Measurements from ENCODE around the gene CRK.
A peak's percentile ranks its signal among the peaks of the same experiment; 100 is the strongest.

Gene CRK

GRCh38 chr17:1480747-1481465 lies 24.9 kb upstream of the CRK start:
- TF ChIP-seq POLR2A (IDR thresholded peaks at IDR 0.05; ENCODE audit: low read length): no peak
- TF ChIP-seq GATA1 (IDR thresholded peaks at IDR 0.05; ENCODE audit: low read depth, low read length): no peak
- DNase-seq: no peak

- TF ChIP-seq POLR2A (IDR thresholded peaks at IDR 0.05; ENCODE audit: low read length) (no peak), GATA1 (IDR thresholded peaks at IDR 0.05; ENCODE audit: low read depth, low read length) (no peak)
- DNase-seq: no peak
Observed at GRCh38 chr17:1478418-1478817, 22.4 kb upstream of the CRK start.

DNA sequence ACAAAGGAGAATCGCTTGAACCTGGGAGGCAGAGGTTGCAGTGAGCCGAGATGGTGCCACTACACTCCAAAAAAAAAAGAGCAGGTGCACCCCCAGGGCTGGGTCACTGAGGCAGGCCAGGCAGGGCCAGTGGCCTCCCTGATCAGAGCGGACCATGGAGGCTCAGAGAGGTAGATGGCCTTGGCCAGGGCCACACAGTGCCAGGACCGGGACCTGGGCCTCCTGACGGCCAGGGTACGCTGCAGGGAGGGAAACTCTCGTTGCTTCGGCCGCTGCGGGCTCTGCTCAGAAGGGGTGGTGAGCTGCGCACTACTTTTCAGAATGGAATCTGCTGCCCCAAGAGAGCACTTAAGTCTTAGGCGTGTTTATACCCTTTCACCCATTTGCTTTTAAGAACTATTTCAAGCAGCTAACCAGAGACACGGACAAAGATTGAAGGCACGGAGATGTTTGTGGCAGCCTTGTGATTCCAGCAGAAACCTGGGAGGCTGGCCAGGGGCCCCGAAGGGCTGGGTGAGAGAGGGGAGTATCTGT lies 19.4 kb upstream of the CRK start:
- TF ChIP-seq POLR2A (IDR thresholded peaks at IDR 0.05; ENCODE audit: low read length): no peak
- no peak for TF ChIP-seq GATA1 (IDR thresholded peaks at IDR 0.05; ENCODE audit: low read depth, low read length)
- DNase-seq: no peak

- TF ChIP-seq GATA1 (IDR thresholded peaks at IDR 0.05; ENCODE audit: low read depth, low read length) (no peak), POLR2A (IDR thresholded peaks at IDR 0.05; ENCODE audit: low read length) (no peak)
Observed at GRCh38 chr17:1474402-1475189, 18.6 kb upstream of the CRK start.

DNA sequence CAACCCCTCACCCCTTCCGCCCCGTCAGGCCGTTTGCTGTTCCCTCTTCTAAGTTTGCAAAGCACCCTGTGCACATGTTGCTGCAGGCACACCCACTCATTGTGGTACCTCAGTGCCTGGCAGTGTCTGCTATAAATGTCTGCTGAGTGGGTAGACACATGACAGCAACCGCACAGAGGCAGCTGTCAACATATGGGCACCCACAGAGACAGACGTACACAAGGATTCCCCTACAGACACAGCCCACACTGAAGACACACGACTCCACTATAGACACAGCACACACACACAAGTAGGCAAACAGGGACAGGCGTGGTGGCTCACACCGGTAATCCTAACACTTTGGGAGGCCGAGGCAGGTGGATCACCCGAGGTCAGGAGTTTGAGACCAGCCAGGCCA lies 17.8 kb upstream of the CRK start:
- DNase-seq: no peak
- no peak for TF ChIP-seq GATA1 (IDR thresholded peaks at IDR 0.05; ENCODE audit: low read depth, low read length)
- no peak for TF ChIP-seq POLR2A (IDR thresholded peaks at IDR 0.05; ENCODE audit: low read length)

More at GRCh38 chr17:1474402-1475189, 18.6 kb upstream of the CRK start:
- DNase-seq: no peak

DNA sequence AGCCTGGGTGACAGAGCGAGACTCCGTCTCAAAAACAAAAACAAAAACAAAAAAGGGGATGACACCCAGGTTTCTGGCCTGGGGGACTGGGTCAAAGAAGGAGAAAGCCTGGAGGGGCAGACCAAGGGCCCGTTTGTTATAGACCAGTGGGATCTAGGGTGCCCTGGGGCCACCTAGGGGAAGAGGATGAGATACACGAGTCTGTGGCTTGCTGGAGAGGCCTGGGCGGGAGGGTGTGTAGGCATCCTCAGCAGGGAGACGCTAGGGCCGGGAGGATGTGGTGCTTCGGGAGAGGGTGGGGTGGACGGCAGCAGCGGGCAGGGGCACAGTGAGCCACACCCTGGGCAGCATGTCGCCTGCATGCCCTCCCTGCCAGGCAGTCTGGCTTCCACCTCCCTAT lies 17.1 kb upstream of the CRK start:
- TF ChIP-seq GATA1 (IDR thresholded peaks at IDR 0.05; ENCODE audit: low read depth, low read length): no peak
- TF ChIP-seq POLR2A (IDR thresholded peaks at IDR 0.05; ENCODE audit: low read length): no peak
- no peak for DNase-seq

DNA sequence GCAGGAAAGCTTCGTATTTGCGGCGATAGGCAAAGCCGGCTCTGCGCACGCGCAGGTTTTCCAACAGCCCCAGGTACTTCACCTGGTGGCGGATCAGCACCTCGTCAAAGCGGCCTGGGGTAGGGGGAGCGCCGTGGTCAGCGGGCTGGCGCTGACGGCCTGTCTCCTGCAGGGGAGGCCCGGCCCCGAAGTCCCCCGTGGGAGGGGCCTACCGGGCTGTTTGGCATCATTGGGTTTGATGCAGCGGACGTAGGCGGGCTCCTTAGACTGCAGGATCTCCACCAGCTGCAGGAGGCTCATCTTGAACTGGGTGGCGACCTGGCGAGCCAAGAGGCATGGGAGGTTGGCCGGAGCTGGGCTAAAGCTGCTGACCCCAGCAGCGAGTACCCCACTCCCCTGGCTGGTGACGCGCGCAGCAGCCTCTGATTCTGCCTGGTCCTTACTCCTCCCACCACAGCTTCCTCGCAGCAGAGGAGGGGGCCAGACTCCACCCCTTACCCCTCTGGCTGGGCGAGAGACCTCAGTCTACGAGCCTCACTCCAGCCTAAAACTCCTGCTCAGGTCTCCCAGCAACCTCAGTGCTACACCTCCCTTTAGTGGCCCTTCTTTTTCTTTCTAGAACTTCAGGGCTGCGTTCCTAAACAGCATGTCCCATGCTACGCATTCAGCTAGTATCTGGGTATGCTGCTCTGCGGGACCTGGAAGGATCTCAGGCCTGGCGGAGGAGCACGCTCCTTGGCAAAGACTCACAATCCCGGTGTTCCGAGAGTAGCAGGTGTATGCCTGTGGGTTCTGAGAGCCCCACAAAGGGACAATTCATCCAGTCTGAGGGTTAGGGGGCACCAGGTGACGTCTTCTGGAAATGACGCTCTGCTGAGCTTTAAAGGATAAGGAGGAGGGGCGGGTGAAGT lies 16.1 kb upstream of the CRK start:
- no peak for TF ChIP-seq POLR2A (IDR thresholded peaks at IDR 0.05; ENCODE audit: low read length)
- no peak for TF ChIP-seq GATA1 (IDR thresholded peaks at IDR 0.05; ENCODE audit: low read depth, low read length)
- DNase-seq: no peak

DNA sequence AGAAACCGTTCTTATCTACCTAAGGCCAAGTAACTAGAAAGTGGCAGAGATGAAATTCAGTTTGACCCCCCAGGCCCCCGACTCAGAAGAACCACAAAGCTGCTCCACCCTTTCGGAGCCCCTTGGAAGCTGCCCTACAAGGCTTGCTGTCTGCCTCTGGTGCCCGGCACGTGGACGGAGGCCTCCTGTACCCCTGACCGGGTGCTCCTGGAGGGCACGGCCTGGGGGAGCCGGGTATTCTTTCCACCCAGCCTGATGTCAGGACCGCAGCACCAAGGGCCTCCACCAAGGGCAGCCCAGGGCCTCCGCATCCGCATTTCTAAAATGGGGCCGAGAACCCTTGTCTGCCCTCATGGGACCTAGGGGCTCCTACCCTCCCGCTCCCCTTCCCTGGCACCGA lies 15.5 kb upstream of the CRK start:
- TF ChIP-seq POLR2A (IDR thresholded peaks at IDR 0.05; ENCODE audit: low read length): no peak
- no peak for TF ChIP-seq GATA1 (IDR thresholded peaks at IDR 0.05; ENCODE audit: low read depth, low read length)
- DNase-seq: no peak

- no peak for TF ChIP-seq GATA1 (IDR thresholded peaks at IDR 0.05; ENCODE audit: low read depth, low read length)
- TF ChIP-seq POLR2A (IDR thresholded peaks at IDR 0.05; ENCODE audit: low read length): no peak
- DNase-seq: no peak
Observed at GRCh38 chr17:1470755-1471462, 14.9 kb upstream of the CRK start.

- no peak for DNase-seq
- TF ChIP-seq POLR2A (IDR thresholded peaks at IDR 0.05; ENCODE audit: low read length) (no peak), GATA1 (IDR thresholded peaks at IDR 0.05; ENCODE audit: low read depth, low read length) (no peak)
Observed at GRCh38 chr17:1470071-1470754, 14.2 kb upstream of the CRK start.

DNA sequence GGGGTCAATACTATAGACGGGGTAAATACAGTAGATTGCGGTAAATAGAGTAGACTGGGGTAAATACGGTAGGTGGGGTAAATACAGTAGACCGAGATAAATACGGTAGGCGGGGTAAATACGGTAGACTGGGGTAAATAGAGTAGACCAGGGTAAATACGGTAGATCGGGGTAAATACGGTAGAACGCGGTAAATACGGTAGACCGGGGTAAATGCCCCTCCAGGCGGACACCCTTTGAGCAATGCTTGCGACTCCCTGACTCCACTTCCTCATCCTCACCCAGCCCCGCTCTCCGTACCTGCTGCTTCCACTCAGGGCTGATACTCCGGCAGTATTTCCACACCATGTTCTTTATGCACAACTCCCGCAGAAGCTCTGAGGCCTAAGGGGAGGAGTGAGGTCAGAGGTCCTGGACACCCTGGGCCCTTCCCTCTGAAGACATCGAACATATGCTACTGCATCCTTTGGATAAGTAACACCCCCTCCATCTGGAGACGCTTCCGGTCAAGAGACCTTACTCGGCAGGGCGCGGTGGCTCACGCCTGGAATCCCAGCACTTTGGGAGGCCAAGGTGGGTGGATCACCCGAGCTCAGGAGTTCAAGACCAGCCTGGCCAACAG lies 13.3 kb upstream of the CRK start:
- TF ChIP-seq GATA1 (IDR thresholded peaks at IDR 0.05; ENCODE audit: low read depth, low read length) (no peak), POLR2A (IDR thresholded peaks at IDR 0.05; ENCODE audit: low read length) (no peak)
- peak in 1 of 2 experiments; percentile 17 for DNase-seq

- TF ChIP-seq GATA1 (IDR thresholded peaks at IDR 0.05; ENCODE audit: low read depth, low read length) (no peak), POLR2A (IDR thresholded peaks at IDR 0.05; ENCODE audit: low read length) (no peak)
- no peak for DNase-seq
Observed at GRCh38 chr17:1467898-1468492, 12.0 kb upstream of the CRK start.

All from erythroblast (primary cell).